Vagina (tissue), 2 donors: ENCODE data around the gene DGCR8.

ENCODE experiments used
- CTCF ChIP-seq, 3 experiments: fragments of 450-650 bp in 2 of 3; fragments of 200-600 bp in 1 of 3; sonication (generic) in 1 of 3; IDR thresholded peaks; one replicate each; pipeline ENCODE4 v1.5.1; 2017 to 2019; ENCODE audit warnings: antibody characterized with exemption in 3 of 3, mild to moderate bottlenecking in 2 of 3, moderate library complexity in 2 of 3
- POLR2A ChIP-seq, 2 donors: fragments of 450-650 bp; IDR thresholded peaks; one replicate each; pipeline ENCODE4 v1.6.1; 2017; ENCODE audit warnings: antibody characterized with exemption in 2 of 2, mild to moderate bottlenecking in 2 of 2, moderate library complexity in 2 of 2
- POLR2AphosphoS5 ChIP-seq, 2 donors: sonication (generic); formaldehyde crosslinking; IDR thresholded peaks; one replicate each; pipeline ENCODE4 v1.9.0; 2017; ENCODE audit warnings: antibody characterized with exemption in 2 of 2, mild to moderate bottlenecking in 2 of 2, low read depth in 1 of 2; ENCODE audit not compliant: insufficient read depth in 1 of 2

- no peak for TF ChIP-seq POLR2A (IDR thresholded peaks at IDR 0.05)
- TF ChIP-seq POLR2AphosphoS5 (IDR thresholded peaks at IDR 0.05; ENCODE audit: insufficient read depth in 1 of 2, low read depth in 1 of 2), result no peak
- TF ChIP-seq CTCF (IDR thresholded peaks at IDR 0.05), result no peak
These were observed 57.1 kb downstream of the DGCR8 start for GRCh38 chr22:20137113-20137512.
